HFF-Myc (cell line): ENCODE measurements around the gene OST4.

Source experiments
- DNase-seq: peaks from one replicate; pipeline ENCODE4 v3.0.0-alpha.2; 2011; ENCODE audit warnings: low read depth; ENCODE audit errors: extremely low read depth
- H3K4me3 ChIP-seq: replicated peaks from 2 replicates; pipeline ENCODE4 v1.5.1; 2011; ENCODE audit warnings: low read depth, mild to moderate bottlenecking, control low read depth, low read length
- CTCF ChIP-seq: IDR thresholded peaks from 2 replicates; pipeline ENCODE4 v1.5.1; 2012; ENCODE audit warnings: mild to moderate bottlenecking, low read depth, low read length, control low read depth; ENCODE audit errors: missing control alignments

OST4 gene

DNA sequence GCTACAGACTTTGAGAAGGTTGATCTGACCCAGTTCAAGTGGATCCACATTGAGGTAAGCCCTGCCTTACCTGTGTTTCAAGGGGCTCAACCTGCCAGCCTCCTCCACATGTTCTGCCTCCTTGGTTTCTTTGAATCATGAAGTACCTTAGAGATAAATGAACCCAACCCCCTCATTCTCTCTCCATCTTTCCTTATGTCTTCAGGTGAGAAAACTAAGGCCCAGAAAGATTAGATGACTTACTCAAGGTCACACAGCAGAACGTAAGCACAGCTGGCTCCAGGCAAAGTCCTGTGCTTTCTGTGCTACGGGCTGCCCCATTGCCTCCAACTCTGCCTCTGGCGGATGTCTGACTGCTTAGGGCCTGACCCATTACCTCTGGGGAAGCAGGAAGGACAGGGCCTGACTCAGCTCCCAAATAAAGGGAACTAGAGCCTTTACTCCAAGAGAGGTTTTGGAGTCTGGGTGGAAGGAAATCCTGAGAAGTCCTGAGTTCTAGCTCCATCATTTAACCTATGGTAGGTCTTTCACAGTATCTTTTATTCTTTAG is 25.4 kb upstream of the OST4 start:
- H3K4me3 ChIP-seq: no peak overlapping the region
- DNase-seq: no peak
- no peak for TF ChIP-seq CTCF

DNA sequence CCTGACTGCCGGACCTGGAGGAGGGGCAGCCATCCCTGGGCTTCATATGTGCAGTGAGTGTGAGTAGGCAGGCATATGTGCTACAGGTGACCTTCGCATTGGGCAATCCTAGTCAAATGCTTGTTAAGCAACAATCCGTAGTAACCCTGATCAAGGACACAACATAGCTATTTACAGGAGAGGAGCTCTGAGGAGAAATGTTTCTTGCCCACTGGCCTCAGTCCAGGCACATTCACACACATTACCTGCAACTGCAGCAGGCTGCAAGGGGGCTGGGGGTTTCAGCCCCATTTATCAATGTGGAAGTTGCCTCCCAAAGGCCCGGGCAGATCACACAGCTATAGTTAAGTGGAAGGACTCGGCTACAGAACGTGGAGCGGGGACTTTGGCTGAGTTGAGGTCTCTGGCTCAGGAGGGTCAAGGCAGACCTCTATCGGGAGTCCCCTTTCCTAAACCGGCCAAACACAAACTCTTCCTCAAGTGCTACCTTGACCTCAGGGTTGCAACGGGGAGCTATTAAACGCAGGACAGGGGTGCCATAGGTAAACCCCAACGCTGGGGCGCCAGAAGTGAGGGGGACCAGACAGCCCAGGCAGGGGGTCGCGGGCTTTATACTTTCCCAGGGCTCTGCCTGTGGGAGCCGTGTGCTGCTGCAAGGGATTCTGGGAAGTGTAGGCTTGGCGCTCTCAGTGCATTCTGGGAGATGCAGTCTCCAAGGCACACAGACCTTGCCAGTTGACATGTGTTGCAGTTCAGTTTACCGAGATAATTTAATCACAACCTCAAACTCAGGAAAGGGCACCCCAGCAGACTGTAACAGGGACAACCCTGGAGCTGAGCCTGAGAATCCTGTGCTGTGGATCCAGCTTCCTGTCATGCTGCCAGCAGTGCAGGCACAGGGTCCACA is 24.5 kb upstream of the OST4 start:
- no peak for TF ChIP-seq CTCF
- H3K4me3 ChIP-seq: no peak overlapping the region

DNA sequence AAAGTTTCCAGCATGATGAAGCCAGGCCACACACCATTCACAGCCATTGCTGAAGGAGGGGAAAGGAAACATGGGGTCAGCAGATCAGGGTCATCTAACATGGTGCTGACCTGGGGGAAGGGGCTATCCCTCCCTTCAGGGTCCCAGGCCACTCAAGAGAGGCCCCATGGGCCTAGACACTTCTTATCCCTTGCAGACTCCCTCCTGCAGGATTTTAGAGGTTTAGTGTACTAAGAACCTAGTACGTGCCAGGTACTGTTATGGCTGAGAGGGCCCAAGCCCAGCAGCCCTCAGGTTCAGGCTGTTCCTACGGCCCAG is 23.9 kb upstream of the OST4 start:
- no peak overlapping the region for H3K4me3 ChIP-seq
- TF ChIP-seq CTCF: no peak
- no peak for DNase-seq

More for the DNA sequence above, 24.5 kb upstream of the OST4 start:
- no peak for DNase-seq

DNA sequence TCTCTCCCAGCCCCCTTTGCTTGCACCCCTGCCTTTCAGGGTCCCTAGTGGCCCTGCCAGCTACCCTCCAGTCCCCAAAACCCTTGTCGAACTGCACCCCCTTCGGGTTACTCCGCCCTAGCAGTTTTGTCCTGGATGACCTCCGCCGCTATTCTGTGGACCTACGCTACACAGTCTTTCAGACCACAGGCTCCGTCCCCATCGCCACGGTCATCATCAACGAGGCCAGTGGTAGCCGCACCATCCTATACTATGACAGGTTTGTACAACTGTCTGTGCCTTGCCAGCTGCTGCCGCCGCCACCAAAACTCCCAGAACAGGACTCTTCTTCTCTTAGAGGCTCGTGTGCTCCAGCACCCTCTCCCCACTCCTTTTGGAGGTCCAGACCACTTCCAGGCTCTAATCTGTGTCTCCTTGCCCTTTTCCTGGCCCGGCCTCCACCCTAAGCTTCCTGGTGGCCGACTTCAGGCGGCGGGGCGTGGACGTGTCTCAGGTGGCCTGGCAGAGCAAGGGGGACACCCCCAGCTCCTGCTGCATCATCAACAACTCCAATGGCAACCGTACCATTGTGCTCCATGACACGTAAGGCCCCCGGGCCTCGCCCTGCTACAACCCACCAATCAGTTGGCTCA is 23.0 kb upstream of the OST4 start:
- no peak overlapping the region for H3K4me3 ChIP-seq
- no peak for TF ChIP-seq CTCF
- DNase-seq: no peak

- no peak for TF ChIP-seq CTCF
- no peak for DNase-seq
- H3K4me3 ChIP-seq: no peak overlapping the region
Measured at GRCh38 chr2:27093430-27094352, 22.2 kb upstream of the OST4 start.

- DNase-seq: no peak
- no peak for TF ChIP-seq CTCF
- H3K4me3 ChIP-seq: no peak overlapping the region
Measured at GRCh38 chr2:27092696-27093429, 21.4 kb upstream of the OST4 start.
